SK-N-SH (cell line): ENCODE data around the gene HMBS. TPM values are rescaled to one million over a fixed set of nuclear protein-coding genes. Genes with fewer than 3 reads are reported as not detected.

Source experiments
- CTCF ChIA-PET: fragments of 300-600, 350-600 bp; formaldehyde crosslinking; extraction: SDS; loops from one replicate; lab custom pipeline; 2021; lab: Yijun Ruan, JAX
- POLR2A ChIA-PET: fragments of 350-600 bp; sonication (Branson Sonifier 250); formaldehyde crosslinking; extraction: SDS; loops from one replicate; lab custom pipeline; 2020; ENCODE audit warnings: antibody characterized with exemption, inconsistent platforms; lab: Yijun Ruan, JAX
- DNase-seq: peaks from one replicate; pipeline ENCODE4 v3.0.0; 2012
- H2AFZ ChIP-seq: fragments of 200-600 bp; sonication (generic); 2 replicates; pipeline ENCODE4 v1.8.1; 2016; ENCODE audit warnings: antibody characterized with exemption, mild to moderate bottlenecking, low read depth
- H3F3A ChIP-seq: fragments of 200-600 bp; sonication (generic); replicated peaks from 2 replicates; pipeline ENCODE3; 2016; ENCODE audit warnings: antibody characterized with exemption, mild to moderate bottlenecking; ENCODE audit not compliant: insufficient read depth
- H3K27ac ChIP-seq, 2 experiments: fragments of 200-500 bp in 1 of 2; fragments of 200-600 bp in 1 of 2; sonication (Bioruptor generic) in 1 of 2; sonication (generic), shearing (Covaris generic) in 1 of 2; 2 replicates each; pipeline versions ENCODE4 v1.5.1 to v1.6.1; 2014 to 2016; ENCODE audit warnings: low read depth in 2 of 2, inconsistent platforms in 1 of 2, low read length in 1 of 2, mild to moderate bottlenecking in 1 of 2, mixed read lengths in 1 of 2
- H3K27me3 ChIP-seq: fragments of 200-600 bp; sonication (generic), shearing (Covaris generic); 2 replicates; pipeline ENCODE4 v1.6.1; 2016; ENCODE audit warnings: mixed run types; ENCODE audit not compliant: insufficient read depth
- H3K36me3 ChIP-seq, 2 experiments: fragments of 200-500 bp in 1 of 2; fragments of 200-600 bp in 1 of 2; sonication (Bioruptor generic) in 1 of 2; sonication (generic) in 1 of 2; replicated peaks in 1 of 2; 2 replicates each; pipeline versions ENCODE3 to v1.5.1; 2014 to 2016; ENCODE audit warnings: low read length in 1 of 2, mild to moderate bottlenecking in 1 of 2; ENCODE audit not compliant: insufficient read depth in 2 of 2, control insufficient read depth in 1 of 2
- H3K4me1 ChIP-seq, 2 experiments: fragments of 200-500 bp in 1 of 2; fragments of 200-600 bp in 1 of 2; sonication (Bioruptor generic) in 1 of 2; sonication (generic), shearing (Covaris generic) in 1 of 2; 2 replicates each; pipeline versions ENCODE4 v1.5.1 to v1.6.1; 2014 to 2016; ENCODE audit warnings: low read depth in 1 of 2, low read length in 1 of 2, mixed run types in 1 of 2; ENCODE audit not compliant: insufficient read depth in 2 of 2, control insufficient read depth in 1 of 2
- H3K4me2 ChIP-seq: fragments of 200-600 bp; sonication (generic), shearing (Covaris generic); 2 replicates; pipeline ENCODE4 v1.6.1; 2017; ENCODE audit warnings: mixed run types
- H3K4me3 ChIP-seq, 2 experiments: fragments of 200-500 bp in 1 of 2; fragments of 200-600 bp in 1 of 2; sonication (Bioruptor generic) in 1 of 2; sonication (generic), shearing (Covaris generic) in 1 of 2; 2 replicates each; pipeline versions ENCODE4 v1.5.1 to v1.8.1; 2014 to 2016; ENCODE audit warnings: low read depth in 2 of 2, inconsistent platforms in 1 of 2, low read length in 1 of 2, mild to moderate bottlenecking in 1 of 2, mixed read lengths in 1 of 2, moderate library complexity in 1 of 2
- H3K79me2 ChIP-seq: fragments of 200-600 bp; sonication (generic); 2 replicates; pipeline ENCODE4 v1.8.1; 2017; ENCODE audit warnings: mild to moderate bottlenecking; ENCODE audit not compliant: insufficient read depth
- H3K9ac ChIP-seq: fragments of 200-600 bp; sonication (generic); 2 replicates; pipeline ENCODE4 v1.6.1; 2017; ENCODE audit warnings: mixed run types
- H3K9me2 ChIP-seq: fragments of 200-600 bp; sonication (generic); 2 replicates; pipeline ENCODE4 v1.6.1; 2017; ENCODE audit warnings: mixed run types
- H3K9me3 ChIP-seq: fragments of 200-600 bp; sonication (generic); 2 replicates; pipeline ENCODE4 v1.6.1; 2017; ENCODE audit warnings: mixed run types, mild to moderate bottlenecking, moderate library complexity
- H4K20me1 ChIP-seq: fragments of 200-600 bp; sonication (generic); 2 replicates; pipeline ENCODE4 v1.6.1; 2017; ENCODE audit warnings: mild to moderate bottlenecking, mixed run types; ENCODE audit not compliant: insufficient read depth
- CHD2 ChIP-seq: fragments of 150-350 bp; IDR thresholded peaks from 2 replicates; pipeline ENCODE4 v1.6.1; 2018; ENCODE audit warnings: low read length; ENCODE audit not compliant: partially characterized antibody
- EP300 ChIP-seq, 2 experiments: IDR thresholded peaks; 2 replicates each; pipeline versions ENCODE4 v1.4.0 to v1.6.1; 2012; ENCODE audit warnings: borderline replicate concordance in 1 of 2, low read depth in 1 of 2, low read length in 1 of 2
- FOXJ3 ChIP-seq: sonication (generic); formaldehyde crosslinking; IDR thresholded peaks from 2 replicates; pipeline ENCODE4 v1.5.1; 2020; ENCODE audit warnings: mild to moderate bottlenecking, missing genetic modification reagents
- MEF2A ChIP-seq: IDR thresholded peaks from 2 replicates; pipeline ENCODE4 v1.4.0; 2012; ENCODE audit warnings: low read depth, borderline replicate concordance
- MXI1 ChIP-seq: IDR thresholded peaks from 2 replicates; pipeline ENCODE4 v1.6.1; 2012; ENCODE audit warnings: mild to moderate bottlenecking, low read depth, low read length, improper control_type of control experiment
- NRF1 ChIP-seq: IDR thresholded peaks from 2 replicates; pipeline ENCODE4 v1.6.1; 2012; ENCODE audit warnings: low read depth, mild to moderate bottlenecking, low read length
- RFX5 ChIP-seq: IDR thresholded peaks from 2 replicates; pipeline ENCODE4 v1.6.1; 2012; ENCODE audit warnings: mild to moderate bottlenecking, improper control_type of control experiment, low read length
- RXRA ChIP-seq: IDR thresholded peaks from 2 replicates; pipeline ENCODE4 v1.4.0; 2012; ENCODE audit warnings: low read depth, mild to moderate bottlenecking, borderline replicate concordance
- SMC3 ChIP-seq: IDR thresholded peaks from 2 replicates; pipeline ENCODE4 v1.6.1; 2012; ENCODE audit warnings: low read depth, low read length, improper control_type of control experiment
- TCF12 ChIP-seq: IDR thresholded peaks from 2 replicates; pipeline ENCODE4 v1.4.0; 2012
- TEAD4 ChIP-seq: IDR thresholded peaks from 2 replicates; pipeline ENCODE4 v1.4.0; 2012; ENCODE audit warnings: mild to moderate bottlenecking, borderline replicate concordance; ENCODE audit not compliant: insufficient read depth
- WGBS: methylation state at CpG from one replicate; pipeline ENCODE4 v1.1.6; 2017; ENCODE audit warnings: low lambda C conversion rate; 5-methylcytosine and 5-hydroxymethylcytosine counted together
- polyA plus RNA-seq, 3 experiments: library from polyadenylated mRNA; depleted of rRNA; stranded (reverse); fragments of >200 nt; gene quantifications; 2 replicates each; pipeline ENCODE4 v1.2.3, GENCODE V29; 2012
- TF ChIP-seq, protein P1 (sequence below): IDR thresholded peaks from 2 replicates; pipeline ENCODE4; 2012
- TF ChIP-seq, protein P2 (sequence below): fragments of 200-600 bp; sonication (generic); IDR thresholded peaks from 2 replicates; pipeline ENCODE4 v1.6.1; 2017; ENCODE audit warnings: antibody characterized with exemption, mild to moderate bottlenecking, moderate library complexity
- TF ChIP-seq, protein P3 (sequence below): IDR thresholded peaks from 2 replicates; pipeline ENCODE4 v1.4.0; 2012; ENCODE audit warnings: low read depth, borderline replicate concordance
- TF ChIP-seq, protein P4 (sequence below): fragments of 150-350 bp; IDR thresholded peaks from 2 replicates; pipeline ENCODE4 v1.6.1; 2016; ENCODE audit warnings: mild to moderate bottlenecking, low read depth, low read length
- TF ChIP-seq, protein P5 (sequence below): fragments of 150-350 bp; IDR thresholded peaks from 2 replicates; pipeline ENCODE4 v1.6.1; 2017; ENCODE audit warnings: antibody characterized with exemption, low read length, low read depth, borderline replicate concordance

The HMBS gene
- polyA plus RNA-seq, 1 of the 3 experiments (the other 2 are of a cell fraction) = 69.4 TPM

DNA sequence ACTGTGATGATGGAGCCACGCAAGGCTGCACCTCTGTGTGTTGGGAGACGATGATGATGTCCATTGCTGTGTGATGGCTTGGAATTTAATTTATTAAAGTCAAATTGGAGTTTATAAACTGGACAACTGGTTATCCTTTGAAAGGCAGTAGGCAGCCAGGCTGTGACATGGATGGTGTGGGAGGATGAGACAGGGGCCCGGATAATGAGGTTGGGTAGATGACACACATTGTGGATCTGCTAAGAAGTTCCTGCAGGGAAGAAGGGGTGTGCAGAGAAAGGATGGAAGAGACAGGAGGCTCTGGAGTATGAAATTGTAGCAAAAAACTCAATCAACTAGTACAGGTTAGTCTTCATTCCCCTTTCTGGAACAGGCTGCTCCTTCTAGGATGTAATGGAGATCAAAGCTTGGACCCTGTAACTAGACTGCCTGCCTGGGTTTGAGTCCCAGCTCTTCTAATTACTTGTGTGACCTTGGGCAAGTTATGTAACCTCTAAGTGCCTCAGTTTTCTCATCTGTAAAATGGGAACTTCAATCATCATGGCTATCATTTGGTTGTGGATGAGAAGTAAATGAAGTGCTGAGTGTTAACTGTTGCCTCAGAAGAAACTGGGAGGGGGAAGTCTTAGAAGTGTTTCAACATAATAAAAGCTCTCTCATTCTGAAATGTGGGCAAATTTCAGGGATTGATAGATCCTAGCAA, 32.5 kb downstream of the HMBS start:
- Histone ChIP-seq H4K20me1 (no peaks in the 10 kb centered on the region), H3K27ac (no peak overlapping the region), H3K9me3 (no peaks in the 10 kb centered on the region), H3K9me2 (no peaks in the 10 kb centered on the region), H3K4me2 (no peak overlapping the region), H3K27me3 (no peaks in the 10 kb centered on the region), H3K79me2 (peaks cover 7% of the 10 kb centered on the region), H2AFZ (no peak overlapping the region), H3F3A (peaks cover 12% of the 10 kb centered on the region), H3K9ac (no peak overlapping the region), H3K4me3 (no peak overlapping the region)
- ChIA-PET POLR2A (no interaction called here), CTCF (interaction anchor here (0.6 kb wide), 1 partner anchor 15 kb away, joined by 3 read pairs; no protein-coding TSS in a partner anchor)
- 98% methylated on average over 3 of the region's 3 CpGs for WGBS
- no peak for TF ChIP-seq FOXJ3
- no peak for TF ChIP-seq TEAD4
- no peak for TF ChIP-seq NRF1
- TF ChIP-seq, all 33 proteins: peak for 0
- DNase-seq = no peak
- H3K36me3 ChIP-seq = peaks cover 0 to 36% of the 10 kb centered on the region in 2 experiments
- H3K4me1 ChIP-seq = peaks cover 7 to 11% of the 10 kb centered on the region in 2 experiments; a peak in 3 of 4 replicates

DNA sequence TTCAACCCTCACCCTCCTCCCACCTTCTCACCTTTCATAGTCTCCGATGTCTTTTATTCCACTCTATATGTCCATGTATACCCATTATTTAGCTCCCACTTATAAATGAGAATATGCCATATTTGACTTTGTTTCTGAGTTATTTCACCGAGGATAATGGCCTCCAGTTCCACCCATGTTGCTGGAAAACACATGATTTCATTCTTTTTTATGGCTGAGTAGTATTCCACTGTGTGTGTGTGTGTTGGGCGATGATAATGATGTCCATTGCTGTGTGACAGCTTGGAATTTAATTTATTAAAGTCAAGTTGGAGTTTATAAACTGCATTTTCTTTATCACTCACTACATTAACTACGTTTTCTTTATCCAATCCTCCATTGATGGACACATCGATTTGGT, 33.5 kb downstream of the HMBS start:
- Histone ChIP-seq H3K4me1 (peaks cover 13 to 17% of the 10 kb centered on the region in 2 experiments; a peak in 3 of 4 replicates), H2AFZ (no peak overlapping the region), H3K9ac (no peak overlapping the region)
- TF ChIP-seq TCF12 = no peak
- TF ChIP-seq RXRA = no peak
- no peak for TF ChIP-seq SMC3
- no peak for TF ChIP-seq MXI1
- TF ChIP-seq, protein P1, sequence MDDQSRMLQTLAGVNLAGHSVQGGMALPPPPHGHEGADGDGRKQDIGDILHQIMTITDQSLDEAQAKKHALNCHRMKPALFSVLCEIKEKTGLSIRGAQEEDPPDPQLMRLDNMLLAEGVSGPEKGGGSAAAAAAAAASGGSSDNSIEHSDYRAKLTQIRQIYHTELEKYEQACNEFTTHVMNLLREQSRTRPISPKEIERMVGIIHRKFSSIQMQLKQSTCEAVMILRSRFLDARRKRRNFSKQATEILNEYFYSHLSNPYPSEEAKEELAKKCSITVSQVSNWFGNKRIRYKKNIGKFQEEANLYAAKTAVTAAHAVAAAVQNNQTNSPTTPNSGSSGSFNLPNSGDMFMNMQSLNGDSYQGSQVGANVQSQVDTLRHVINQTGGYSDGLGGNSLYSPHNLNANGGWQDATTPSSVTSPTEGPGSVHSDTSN = no peak
- TF ChIP-seq, protein P2, sequence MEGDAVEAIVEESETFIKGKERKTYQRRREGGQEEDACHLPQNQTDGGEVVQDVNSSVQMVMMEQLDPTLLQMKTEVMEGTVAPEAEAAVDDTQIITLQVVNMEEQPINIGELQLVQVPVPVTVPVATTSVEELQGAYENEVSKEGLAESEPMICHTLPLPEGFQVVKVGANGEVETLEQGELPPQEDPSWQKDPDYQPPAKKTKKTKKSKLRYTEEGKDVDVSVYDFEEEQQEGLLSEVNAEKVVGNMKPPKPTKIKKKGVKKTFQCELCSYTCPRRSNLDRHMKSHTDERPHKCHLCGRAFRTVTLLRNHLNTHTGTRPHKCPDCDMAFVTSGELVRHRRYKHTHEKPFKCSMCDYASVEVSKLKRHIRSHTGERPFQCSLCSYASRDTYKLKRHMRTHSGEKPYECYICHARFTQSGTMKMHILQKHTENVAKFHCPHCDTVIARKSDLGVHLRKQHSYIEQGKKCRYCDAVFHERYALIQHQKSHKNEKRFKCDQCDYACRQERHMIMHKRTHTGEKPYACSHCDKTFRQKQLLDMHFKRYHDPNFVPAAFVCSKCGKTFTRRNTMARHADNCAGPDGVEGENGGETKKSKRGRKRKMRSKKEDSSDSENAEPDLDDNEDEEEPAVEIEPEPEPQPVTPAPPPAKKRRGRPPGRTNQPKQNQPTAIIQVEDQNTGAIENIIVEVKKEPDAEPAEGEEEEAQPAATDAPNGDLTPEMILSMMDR = no peak
- no peak for TF ChIP-seq MEF2A
- TF ChIP-seq, protein P3, sequence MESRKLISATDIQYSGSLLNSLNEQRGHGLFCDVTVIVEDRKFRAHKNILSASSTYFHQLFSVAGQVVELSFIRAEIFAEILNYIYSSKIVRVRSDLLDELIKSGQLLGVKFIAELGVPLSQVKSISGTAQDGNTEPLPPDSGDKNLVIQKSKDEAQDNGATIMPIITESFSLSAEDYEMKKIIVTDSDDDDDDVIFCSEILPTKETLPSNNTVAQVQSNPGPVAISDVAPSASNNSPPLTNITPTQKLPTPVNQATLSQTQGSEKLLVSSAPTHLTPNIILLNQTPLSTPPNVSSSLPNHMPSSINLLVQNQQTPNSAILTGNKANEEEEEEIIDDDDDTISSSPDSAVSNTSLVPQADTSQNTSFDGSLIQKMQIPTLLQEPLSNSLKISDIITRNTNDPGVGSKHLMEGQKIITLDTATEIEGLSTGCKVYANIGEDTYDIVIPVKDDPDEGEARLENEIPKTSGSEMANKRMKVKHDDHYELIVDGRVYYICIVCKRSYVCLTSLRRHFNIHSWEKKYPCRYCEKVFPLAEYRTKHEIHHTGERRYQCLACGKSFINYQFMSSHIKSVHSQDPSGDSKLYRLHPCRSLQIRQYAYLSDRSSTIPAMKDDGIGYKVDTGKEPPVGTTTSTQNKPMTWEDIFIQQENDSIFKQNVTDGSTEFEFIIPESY = no peak
- TF ChIP-seq, protein P4, sequence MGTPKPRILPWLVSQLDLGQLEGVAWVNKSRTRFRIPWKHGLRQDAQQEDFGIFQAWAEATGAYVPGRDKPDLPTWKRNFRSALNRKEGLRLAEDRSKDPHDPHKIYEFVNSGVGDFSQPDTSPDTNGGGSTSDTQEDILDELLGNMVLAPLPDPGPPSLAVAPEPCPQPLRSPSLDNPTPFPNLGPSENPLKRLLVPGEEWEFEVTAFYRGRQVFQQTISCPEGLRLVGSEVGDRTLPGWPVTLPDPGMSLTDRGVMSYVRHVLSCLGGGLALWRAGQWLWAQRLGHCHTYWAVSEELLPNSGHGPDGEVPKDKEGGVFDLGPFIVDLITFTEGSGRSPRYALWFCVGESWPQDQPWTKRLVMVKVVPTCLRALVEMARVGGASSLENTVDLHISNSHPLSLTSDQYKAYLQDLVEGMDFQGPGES = no peak
- no peak for TF ChIP-seq RFX5
- no peak for TF ChIP-seq CHD2
- no peak for TF ChIP-seq EP300 (IDR thresholded peaks at IDR 0.05; ENCODE audit: borderline replicate concordance in 1 of 2, low read depth in 1 of 2, low read length in 1 of 2)
- TF ChIP-seq, protein P5, sequence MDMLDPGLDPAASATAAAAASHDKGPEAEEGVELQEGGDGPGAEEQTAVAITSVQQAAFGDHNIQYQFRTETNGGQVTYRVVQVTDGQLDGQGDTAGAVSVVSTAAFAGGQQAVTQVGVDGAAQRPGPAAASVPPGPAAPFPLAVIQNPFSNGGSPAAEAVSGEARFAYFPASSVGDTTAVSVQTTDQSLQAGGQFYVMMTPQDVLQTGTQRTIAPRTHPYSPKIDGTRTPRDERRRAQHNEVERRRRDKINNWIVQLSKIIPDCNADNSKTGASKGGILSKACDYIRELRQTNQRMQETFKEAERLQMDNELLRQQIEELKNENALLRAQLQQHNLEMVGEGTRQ = no peak
- TF ChIP-seq, all 33 proteins: peak for 0
- no peak overlapping the region for H3K4me2 ChIP-seq
- CTCF ChIA-PET = interaction anchor here (0.9 to 1.2 kb wide), 3 partner anchors 16 to 206 kb away, joined by 3 to 4 read pairs (median 3); partner anchors contain the start of gene DPAGT1
- no peaks in the 10 kb centered on the region for H4K20me1 ChIP-seq
- WGBS = 82% methylated on average over 5 of the region's 5 CpGs
- no peaks in the 10 kb centered on the region for H3K9me2 ChIP-seq
- POLR2A ChIA-PET = no interaction called here
- DNase-seq = no peak
- H3K79me2 ChIP-seq = peaks cover 18% of the 10 kb centered on the region
- H3K27me3 ChIP-seq = no peaks in the 10 kb centered on the region
- H3F3A ChIP-seq = peaks cover 12% of the 10 kb centered on the region
- H3K27ac ChIP-seq = no peak overlapping the region
- no peaks in the 10 kb centered on the region for H3K9me3 ChIP-seq
- H3K36me3 ChIP-seq = peaks cover 0 to 31% of the 10 kb centered on the region in 2 experiments
- H3K4me3 ChIP-seq = no peak overlapping the region
